ENCODE results near the gene SPART.
"Not testable (repeated sequence)": the region's sequence is repeated elsewhere in the genome, so short reads cannot be mapped to it uniquely, and the experiment has no call there.

SPART gene

GRCh38 chr13:36310417-36311108 is 35.6 kb downstream of the SPART start:
- peaks cover 21% of the 10 kb centered on the region for H3K4me1 ChIP-seq (ENCODE audit: insufficient read depth, low read length)
- peaks cover 3% of the 10 kb centered on the region; the same call in 1 of the 2 replicates for H3K9me3 ChIP-seq (ENCODE audit: insufficient read depth, low read depth, low read length)
- H3K27ac ChIP-seq (ENCODE audit: low read length), result no peak overlapping the region
- no peaks in the 10 kb centered on the region for H3K27me3 ChIP-seq (ENCODE audit: insufficient read depth, low read length)
- H3K36me3 ChIP-seq (ENCODE audit: insufficient read depth, low read depth, low read length), result peaks cover 36% of the 10 kb centered on the region
- H3K9ac ChIP-seq (ENCODE audit: low read depth, low read length), result no peak overlapping the region
- H3K4me3 ChIP-seq (ENCODE audit: low read length), result no peak overlapping the region

- Histone ChIP-seq H3K9me3 (ENCODE audit: insufficient read depth, low read depth, low read length) (no peaks in the 10 kb centered on the region), H3K27me3 (ENCODE audit: insufficient read depth, low read length) (no peaks in the 10 kb centered on the region), H3K9ac (ENCODE audit: low read depth, low read length) (no peak overlapping the region), H3K36me3 (ENCODE audit: insufficient read depth, low read depth, low read length) (peaks cover 8% of the 10 kb centered on the region), H3K4me1 (ENCODE audit: insufficient read depth, low read length) (peaks cover 29% of the 10 kb centered on the region), H3K4me3 (ENCODE audit: low read length) (no peak overlapping the region), H3K27ac (ENCODE audit: low read length) (no peak overlapping the region)
These were observed 43.9 kb downstream of the SPART start for GRCh38 chr13:36302289-36302688.

DNA sequence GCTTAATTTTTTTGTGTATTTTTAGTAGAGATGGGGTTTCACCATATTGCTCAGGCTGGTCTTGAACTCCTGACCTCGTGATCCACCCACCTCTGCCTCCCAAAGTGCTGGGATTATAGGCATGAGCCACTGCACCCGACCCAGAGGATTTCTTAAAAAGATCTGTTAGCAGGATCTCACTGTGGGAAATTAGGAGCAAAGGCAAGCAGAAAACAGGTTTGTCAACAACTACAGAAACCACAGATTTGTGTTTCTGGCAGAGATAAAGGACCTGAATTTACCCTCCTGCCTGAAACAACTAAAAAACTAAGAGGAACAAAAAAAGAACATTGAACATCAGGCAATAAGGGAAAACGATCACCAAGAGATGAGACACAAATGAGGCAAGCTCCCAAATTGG is 46.7 kb downstream of the SPART start:
- H3K27me3 ChIP-seq (ENCODE audit: insufficient read depth, low read length); H3K36me3 ChIP-seq (ENCODE audit: insufficient read depth, low read depth, low read length); H3K27ac ChIP-seq (ENCODE audit: low read length); H3K9me3 ChIP-seq (ENCODE audit: insufficient read depth, low read depth, low read length): not testable (repeated sequence)
- Histone ChIP-seq H3K4me1 (ENCODE audit: insufficient read depth, low read length) (peaks cover 33% of the 10 kb centered on the region), H3K9ac (ENCODE audit: low read depth, low read length) (peak overlapping the region; percentile 37; the same call in 1 of the 2 replicates), H3K4me3 (ENCODE audit: low read length) (0 out of 2 replicates have a peak overlapping the region, but pooled peaks have one; percentile 13)

- H3K27ac ChIP-seq (ENCODE audit: low read length), result no peak overlapping the region
- H3K4me1 ChIP-seq (ENCODE audit: insufficient read depth, low read length), result peaks cover 33% of the 10 kb centered on the region
- peak overlapping the region; percentile 69 for H3K4me3 ChIP-seq (ENCODE audit: low read length)
- peaks cover 9% of the 10 kb centered on the region; the same call in 1 of the 2 replicates for H3K36me3 ChIP-seq (ENCODE audit: insufficient read depth, low read depth, low read length)
- peak overlapping the region; percentile 86 for H3K9ac ChIP-seq (ENCODE audit: low read depth, low read length)
- H3K9me3 ChIP-seq (ENCODE audit: insufficient read depth, low read depth, low read length), result no peaks in the 10 kb centered on the region; the same call in 1 of the 2 replicates
- no peaks in the 10 kb centered on the region for H3K27me3 ChIP-seq (ENCODE audit: insufficient read depth, low read length)
These were observed 47.6 kb downstream of the SPART start for GRCh38 chr13:36298535-36299068.

GRCh38 chr13:36297366-36298338 is 48.5 kb downstream of the SPART start, which contains the start of gene CCDC169:
TSS of gene CCDC169 (minus strand) at chr13:36297814. CDS start at chr13:36297719, 95 bp downstream.
- Histone ChIP-seq H3K27ac (ENCODE audit: low read length) (peak within 1 kb of the TSS; percentile 54), H3K9ac (ENCODE audit: low read depth, low read length) (peak within 1 kb of the TSS; percentile 86)

GRCh38 chr13:36294096-36294495 is 52.1 kb downstream of the SPART start:
- no peak overlapping the region for H3K27ac ChIP-seq (ENCODE audit: low read length)
- no peak overlapping the region for H3K4me3 ChIP-seq (ENCODE audit: low read length)
- H3K9me3 ChIP-seq (ENCODE audit: insufficient read depth, low read depth, low read length), result peaks cover 26% of the 10 kb centered on the region
- H3K36me3 ChIP-seq (ENCODE audit: insufficient read depth, low read depth, low read length), result peaks cover 38% of the 10 kb centered on the region
- no peak overlapping the region for H3K9ac ChIP-seq (ENCODE audit: low read depth, low read length)
- no peaks in the 10 kb centered on the region for H3K27me3 ChIP-seq (ENCODE audit: insufficient read depth, low read length)
- peaks cover 8% of the 10 kb centered on the region for H3K4me1 ChIP-seq (ENCODE audit: insufficient read depth, low read length)

More at GRCh38 chr13:36297366-36298338, 48.5 kb downstream of the SPART start, which contains the start of gene CCDC169:
- Histone ChIP-seq H3K9me3 (ENCODE audit: insufficient read depth, low read depth, low read length) (peaks cover 3% of the 10 kb centered on the region), H3K4me1 (ENCODE audit: insufficient read depth, low read length) (peaks cover 33% of the 10 kb centered on the region), H3K4me3 (ENCODE audit: low read length) (peak within 1 kb of the TSS; percentile 69), H3K36me3 (ENCODE audit: insufficient read depth, low read depth, low read length) (peaks cover 18% of the 10 kb centered on the region), H3K27me3 (ENCODE audit: insufficient read depth, low read length) (no peaks in the 10 kb centered on the region)

DNA sequence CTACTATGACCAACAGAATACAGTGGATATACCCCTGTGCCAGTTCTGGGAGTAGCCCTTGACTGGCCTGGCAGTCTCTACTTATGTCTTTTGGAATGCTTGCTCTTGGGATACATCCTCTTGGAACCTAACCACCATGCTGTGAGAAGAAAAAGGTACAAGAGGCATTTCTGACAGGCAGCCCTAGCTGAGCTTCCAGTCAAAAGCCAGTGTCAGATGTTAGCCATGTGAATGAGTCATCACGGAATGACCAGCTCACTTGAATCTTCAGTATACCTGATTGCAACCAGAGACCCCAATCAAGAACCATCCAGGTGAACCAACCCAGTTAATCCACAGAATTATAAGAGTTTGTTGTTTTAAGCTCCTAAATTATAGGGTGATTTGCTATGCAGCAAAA is 52.7 kb downstream of the SPART start:
- no peaks in the 10 kb centered on the region for H3K27me3 ChIP-seq (ENCODE audit: insufficient read depth, low read length)
- H3K9me3 ChIP-seq (ENCODE audit: insufficient read depth, low read depth, low read length), result peaks cover 32% of the 10 kb centered on the region
- peaks cover 40% of the 10 kb centered on the region for H3K36me3 ChIP-seq (ENCODE audit: insufficient read depth, low read depth, low read length)
- no peak overlapping the region for H3K9ac ChIP-seq (ENCODE audit: low read depth, low read length)
- H3K27ac ChIP-seq (ENCODE audit: low read length), result no peak overlapping the region
- H3K4me1 ChIP-seq (ENCODE audit: insufficient read depth, low read length), result peaks cover 5% of the 10 kb centered on the region; the same call in 1 of the 2 replicates
- H3K4me3 ChIP-seq (ENCODE audit: low read length), result no peak overlapping the region

DNA sequence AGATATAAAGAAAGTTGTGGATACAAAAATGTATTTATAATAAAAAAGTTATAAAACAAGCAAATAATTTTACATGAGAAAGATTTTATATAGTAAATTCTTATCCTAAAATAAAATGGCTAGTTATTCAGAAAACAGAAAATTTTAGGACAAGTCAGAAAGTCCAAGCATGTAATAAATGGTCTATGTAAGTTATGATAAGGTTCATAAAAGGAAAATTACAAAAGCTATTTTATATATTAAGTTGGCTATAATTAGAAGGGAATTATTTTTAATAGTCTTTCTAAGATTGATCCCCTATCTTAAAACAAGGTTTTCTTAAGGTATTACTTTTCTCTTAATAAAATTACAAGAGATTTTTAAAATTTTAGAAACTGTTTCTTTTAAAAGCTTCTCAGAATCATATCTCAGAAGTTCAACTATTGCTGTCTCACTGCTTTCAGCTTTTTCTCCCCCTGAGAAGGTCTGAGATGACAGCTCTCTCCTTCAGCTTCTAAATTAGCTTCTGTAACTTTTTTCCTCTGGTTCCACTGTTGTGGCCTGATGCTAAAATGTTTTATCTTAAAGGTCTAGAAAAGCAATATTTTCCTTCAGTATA is 57.3 kb downstream of the SPART start:
- Histone ChIP-seq H3K4me1 (ENCODE audit: insufficient read depth, low read length) (no peaks in the 10 kb centered on the region), H3K27ac (ENCODE audit: low read length) (no peak overlapping the region), H3K27me3 (ENCODE audit: insufficient read depth, low read length) (no peaks in the 10 kb centered on the region), H3K9ac (ENCODE audit: low read depth, low read length) (no peak overlapping the region), H3K9me3 (ENCODE audit: insufficient read depth, low read depth, low read length) (peaks cover 52% of the 10 kb centered on the region), H3K36me3 (ENCODE audit: insufficient read depth, low read depth, low read length) (peaks cover 42% of the 10 kb centered on the region), H3K4me3 (ENCODE audit: low read length) (no peak overlapping the region)

- peaks cover 21% of the 10 kb centered on the region; the same call in 1 of the 2 replicates for H3K36me3 ChIP-seq (ENCODE audit: insufficient read depth, low read depth, low read length)
- no peaks in the 10 kb centered on the region for H3K4me1 ChIP-seq (ENCODE audit: insufficient read depth, low read length)
- no peak overlapping the region for H3K4me3 ChIP-seq (ENCODE audit: low read length)
- no peak overlapping the region for H3K9ac ChIP-seq (ENCODE audit: low read depth, low read length)
- H3K27me3 ChIP-seq (ENCODE audit: insufficient read depth, low read length), result no peaks in the 10 kb centered on the region
- peaks cover 44% of the 10 kb centered on the region for H3K9me3 ChIP-seq (ENCODE audit: insufficient read depth, low read depth, low read length)
- no peak overlapping the region for H3K27ac ChIP-seq (ENCODE audit: low read length)
These were observed 60.2 kb downstream of the SPART start for GRCh38 chr13:36286006-36286405.

DNA sequence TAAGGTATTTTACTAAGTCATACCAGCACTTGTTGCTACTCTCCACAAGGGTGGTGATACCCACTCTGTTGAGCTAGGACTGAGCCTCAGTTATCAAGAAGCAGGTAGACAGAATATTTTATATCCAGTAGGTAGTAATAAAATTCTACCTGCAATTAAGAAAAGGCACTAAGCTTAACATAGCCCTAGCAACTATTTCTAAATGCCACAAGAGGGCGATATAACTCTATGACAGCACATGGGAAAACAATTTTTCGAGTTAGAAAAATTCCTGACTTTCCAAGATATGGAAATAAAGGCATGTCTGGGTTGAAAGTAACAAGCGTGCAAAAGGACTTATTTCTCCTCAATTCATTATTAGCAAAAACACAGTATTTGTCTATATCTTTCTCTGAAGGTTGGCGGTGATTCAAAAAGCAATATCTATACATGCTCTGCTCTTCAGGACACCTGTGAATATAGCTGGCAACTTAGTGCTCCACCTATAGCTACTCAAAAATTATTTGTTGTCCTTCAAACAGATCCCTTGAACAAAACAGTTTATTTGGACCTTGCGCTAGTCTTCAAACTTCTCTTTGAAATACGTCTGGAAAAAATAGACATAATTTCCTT is 63.3 kb downstream of the SPART start:
- Histone ChIP-seq H3K9ac (ENCODE audit: low read depth, low read length) (no peak overlapping the region), H3K36me3 (ENCODE audit: insufficient read depth, low read depth, low read length) (0 out of 2 replicates have a peak, but pooled peaks cover 11% of the 10 kb centered on the region), H3K9me3 (ENCODE audit: insufficient read depth, low read depth, low read length) (peaks cover 15% of the 10 kb centered on the region; the same call in 1 of the 2 replicates), H3K27me3 (ENCODE audit: insufficient read depth, low read length) (no peaks in the 10 kb centered on the region), H3K27ac (ENCODE audit: low read length) (no peak overlapping the region), H3K4me1 (ENCODE audit: insufficient read depth, low read length) (no peaks in the 10 kb centered on the region), H3K4me3 (ENCODE audit: low read length) (no peak overlapping the region)
